Measurements from ENCODE around the gene OCSTAMP.

OCSTAMP gene

DNA sequence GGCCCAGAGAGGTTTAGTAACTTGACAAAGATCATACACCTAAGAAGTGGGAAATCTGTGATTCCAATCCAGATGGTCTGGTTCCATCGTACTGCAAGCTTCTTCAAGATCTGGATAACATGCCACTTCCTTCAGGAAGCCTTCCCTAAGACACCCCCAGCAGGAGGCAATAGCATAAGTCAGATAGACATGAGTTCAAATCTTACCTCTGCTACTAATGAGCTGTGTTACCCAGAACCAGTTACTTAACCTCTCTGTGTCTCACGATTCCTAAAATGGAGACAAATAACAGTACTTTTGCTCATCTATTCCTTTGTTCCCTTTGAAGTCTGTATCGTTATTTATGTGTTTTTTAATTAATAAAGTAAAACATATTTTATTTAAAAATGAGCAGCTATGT is 22.3 kb upstream of the OCSTAMP start:
- DNase-seq, result no peak

DNA sequence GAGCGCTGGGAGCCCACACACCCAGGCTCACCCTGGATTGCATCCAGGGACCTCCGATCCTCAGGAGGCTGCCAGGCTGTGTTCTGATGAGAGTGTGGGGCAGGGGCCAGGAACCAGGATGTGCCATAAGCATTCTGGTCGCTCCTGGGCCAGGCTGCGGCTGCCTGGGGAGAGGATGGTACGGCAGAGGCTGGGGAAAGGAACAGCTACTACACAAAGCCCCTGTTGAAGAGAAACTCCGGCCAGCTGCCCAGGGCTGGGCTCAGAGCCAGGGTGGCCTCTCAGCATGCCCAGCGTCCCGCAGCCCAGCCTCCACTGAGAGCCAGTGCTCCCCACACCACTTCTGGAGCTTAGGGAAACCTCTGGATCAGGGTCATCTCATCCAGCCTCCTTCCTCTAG is 21.7 kb upstream of the OCSTAMP start:
- no peak for DNase-seq

DNA sequence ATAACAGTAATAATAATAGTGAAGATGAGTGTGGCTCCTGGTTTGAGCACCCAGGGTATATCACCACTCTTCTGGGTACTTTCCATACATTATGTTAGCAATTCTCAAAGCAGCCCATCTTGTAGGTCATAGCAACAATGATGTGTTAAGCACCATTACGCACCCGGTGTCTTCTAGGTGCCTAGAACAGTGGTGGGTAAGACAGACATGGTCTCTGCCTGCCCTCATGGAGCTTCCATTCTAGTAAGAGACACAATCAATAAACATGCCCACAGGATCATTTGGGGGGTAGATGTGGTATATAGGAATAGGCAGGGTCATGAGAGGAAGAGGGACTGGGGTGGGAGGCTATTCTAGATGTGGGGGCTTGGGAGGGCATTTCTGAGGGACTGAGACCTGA is 21.0 kb upstream of the OCSTAMP start:
- DNase-seq, result no peak

DNA sequence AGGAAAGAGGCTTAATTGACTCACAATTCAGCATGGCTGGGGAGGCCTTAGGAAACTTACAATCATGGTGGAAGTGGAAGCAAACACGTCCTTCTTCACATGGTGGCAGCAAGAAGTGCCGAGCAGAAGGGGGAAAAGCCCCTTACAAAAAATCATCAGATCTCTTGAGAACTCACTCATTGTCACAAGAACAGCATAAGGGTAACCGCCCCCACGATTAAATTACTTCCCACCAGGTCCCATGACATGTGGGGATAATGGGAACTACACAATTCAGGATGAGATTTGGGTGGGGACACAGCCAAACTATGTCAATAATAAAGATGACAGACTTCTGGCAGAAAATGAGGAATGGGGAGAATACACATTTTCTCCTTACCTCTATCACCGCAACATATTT is 20.5 kb upstream of the OCSTAMP start:
- no peak for DNase-seq

DNA sequence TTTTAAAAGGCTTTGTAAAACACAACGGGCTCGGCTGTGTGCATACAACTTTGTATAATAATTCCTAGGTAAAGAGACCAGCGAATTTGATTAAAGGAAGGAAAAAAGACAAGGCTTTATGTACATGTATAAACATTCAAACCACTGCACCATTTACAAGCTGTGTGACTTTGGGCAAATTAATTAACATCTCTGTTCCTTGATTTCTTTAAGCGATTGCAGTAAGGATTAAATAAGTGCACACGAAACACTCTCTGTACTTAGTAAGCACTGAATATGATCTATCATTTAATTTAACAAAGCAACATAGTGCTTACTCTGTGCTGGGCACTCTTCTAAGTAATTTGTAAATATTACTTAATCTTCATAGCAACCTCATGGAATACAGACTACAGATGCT is 19.5 kb upstream of the OCSTAMP start:
- DNase-seq, result no peak

DNA sequence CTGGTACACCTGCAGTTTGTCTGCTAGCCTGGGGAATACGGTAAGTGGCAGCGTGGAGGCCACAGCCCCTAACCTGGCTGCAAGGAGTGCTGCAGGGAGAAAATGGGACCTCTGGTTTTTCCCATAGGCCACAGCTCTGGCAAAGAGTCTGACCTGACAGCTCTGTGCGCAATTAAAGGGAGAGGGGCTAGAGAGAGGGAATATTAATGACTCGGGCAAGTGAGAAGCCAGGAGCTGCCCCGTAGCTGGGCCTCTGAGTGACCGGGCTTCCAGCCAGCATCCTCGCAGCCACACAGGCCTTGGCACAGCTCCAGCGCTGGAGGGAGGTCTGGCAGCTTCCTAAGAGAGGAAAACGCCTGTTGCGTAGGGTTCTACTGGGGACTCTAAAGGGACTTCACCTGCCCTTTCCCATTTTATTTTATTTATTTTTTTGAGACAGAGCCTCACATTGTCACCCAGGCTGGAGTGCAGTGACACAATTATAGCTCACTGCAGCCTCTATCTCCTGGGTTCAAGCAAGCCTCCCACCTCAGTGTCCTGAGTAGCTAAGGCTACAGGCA is 18.2 kb upstream of the OCSTAMP start:
- peak; percentile 22 for DNase-seq

DNA sequence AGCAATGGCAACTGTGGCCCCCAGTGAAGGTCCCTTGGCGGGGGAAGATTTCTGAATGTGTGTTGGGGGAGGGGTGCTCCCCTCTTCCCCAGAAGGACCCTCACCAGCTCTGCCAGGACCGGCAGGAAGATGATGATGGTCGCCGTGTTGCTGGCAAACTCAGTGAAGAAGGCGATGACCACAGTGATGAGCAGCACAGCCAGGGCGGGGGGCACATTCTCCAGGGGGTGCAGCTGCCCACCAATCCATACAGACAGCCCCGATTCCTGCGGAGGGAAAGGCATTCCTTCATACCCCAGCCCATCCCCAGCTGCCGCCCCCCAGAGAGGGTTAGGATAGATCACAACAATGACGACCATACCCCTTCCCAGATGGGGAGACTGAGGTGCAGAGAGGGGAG is 15.7 kb upstream of the OCSTAMP start:
- DNase-seq, result no peak

DNA sequence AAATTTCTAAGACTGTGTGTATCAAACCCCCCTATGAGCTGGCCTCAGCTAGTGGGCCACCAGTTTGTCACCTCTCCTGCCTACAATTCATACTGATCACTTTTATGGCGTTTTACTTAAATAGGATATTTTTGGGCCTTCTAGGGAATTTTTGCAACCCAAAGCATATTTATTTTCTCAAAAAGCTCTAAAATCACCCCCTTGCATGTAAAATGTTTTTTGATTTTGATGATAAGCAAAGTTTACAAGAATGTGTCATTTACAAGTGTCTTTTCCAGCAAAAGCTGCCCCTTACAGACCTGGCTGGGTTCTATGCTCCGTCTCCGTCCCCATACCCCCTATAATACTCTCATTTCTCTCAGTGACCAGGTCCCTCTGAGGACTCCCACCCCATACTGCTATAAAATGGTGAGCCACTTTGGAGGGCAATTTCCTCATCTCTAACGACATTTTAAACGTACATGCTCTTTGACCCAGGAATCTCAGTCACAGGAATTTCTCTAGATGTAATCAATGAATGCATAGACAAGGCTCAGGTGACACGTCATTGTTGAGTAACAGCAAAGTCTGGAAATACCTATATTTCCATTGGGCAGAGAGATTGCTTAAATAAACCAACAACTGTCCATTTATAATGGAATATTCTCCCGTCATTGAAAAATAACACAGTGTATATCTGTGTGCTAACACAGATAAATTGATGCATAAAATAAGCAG is 13.9 kb upstream of the OCSTAMP start:
- no peak for DNase-seq

DNA sequence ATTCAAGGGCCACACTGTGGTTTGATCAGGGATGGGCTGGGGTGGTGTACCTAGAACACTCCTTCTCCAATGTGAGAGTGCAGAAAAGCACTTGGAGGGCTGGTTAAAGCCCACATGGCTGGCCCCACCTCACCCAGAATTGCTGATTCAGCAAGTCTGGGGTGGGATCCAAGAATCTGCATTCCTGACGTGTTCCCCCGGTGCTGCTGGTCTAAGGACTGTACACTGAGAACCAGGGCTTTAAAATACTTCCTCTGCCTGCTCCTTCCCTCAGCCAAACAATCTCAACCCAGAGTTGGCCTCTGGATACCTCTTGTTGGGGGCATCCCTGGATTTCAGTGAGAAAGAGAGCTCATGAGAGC is 13.4 kb upstream of the OCSTAMP start:
- DNase-seq, result no peak

DNA sequence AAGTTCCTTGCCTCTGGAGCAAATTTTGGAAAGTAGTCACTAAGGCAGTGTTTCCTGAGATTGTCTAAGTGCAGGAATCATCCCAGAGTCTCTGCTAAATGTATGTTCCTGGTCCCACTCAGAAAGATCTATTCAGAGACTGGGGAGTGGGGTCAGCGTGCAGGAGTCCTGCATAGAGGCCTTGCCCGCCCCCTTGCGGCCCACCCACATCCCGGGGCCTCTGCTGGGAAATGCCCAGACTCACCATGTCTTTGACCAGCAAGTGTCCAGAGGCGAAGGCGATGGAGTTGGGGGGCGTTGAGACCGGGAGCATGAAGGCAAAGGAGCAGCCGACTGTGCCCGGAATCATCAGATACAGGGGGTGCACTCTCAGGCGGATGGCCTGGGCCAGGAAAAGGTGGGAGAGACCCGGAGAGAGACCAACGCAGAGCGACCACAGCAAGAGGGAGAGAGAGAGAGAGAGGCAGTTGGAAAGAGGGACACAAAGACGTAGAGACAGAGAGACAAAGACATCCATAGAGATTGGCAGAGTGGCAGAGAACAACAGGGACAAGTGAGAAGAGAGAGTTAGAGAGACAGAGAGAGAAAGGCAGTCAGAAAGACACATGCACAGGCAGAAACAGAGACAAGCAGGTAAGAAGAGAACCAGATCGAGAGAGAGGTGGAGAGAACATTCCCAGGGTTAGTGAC is 12.9 kb upstream of the OCSTAMP start:
- no peak for DNase-seq

DNA sequence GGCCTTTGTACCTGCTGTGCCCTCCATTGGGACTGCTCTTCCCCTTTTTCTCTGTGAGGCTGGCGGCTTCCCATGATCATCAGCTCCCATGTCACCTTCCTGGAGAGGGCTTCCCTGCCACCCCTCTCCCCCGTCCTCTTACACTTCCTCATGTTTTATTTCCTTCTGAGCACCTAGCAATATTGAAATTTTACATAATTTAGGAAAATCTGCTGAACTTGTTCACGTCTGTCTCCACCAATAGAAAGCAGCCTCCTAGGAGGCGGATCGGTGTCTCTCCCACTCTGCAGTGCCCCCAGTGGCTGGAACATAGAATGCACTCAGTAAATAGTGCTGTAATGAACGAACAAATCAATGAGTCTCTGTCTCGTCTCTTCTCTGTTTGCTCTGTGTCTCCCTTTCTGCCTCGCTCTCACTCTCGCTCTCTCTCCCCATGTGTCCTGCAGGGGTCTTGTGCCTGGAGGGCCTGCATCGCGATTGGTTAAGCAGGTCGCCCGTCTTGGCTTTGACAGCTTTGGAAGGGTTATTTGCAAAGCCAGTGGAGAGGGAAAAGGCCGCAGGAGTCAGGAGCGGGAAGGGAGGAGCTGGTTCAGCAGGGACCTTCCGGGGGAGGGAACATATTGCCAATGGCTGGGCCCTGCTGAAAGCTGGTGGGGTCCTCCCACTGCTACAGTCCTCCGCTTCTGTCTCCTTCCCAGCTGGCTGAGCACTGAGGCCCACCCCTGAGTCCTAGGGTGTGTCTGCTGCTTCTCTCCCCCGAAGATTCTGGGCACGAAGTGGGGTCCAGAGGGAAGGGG is 12.1 kb upstream of the OCSTAMP start:
- peak; percentile 49 for DNase-seq

DNA sequence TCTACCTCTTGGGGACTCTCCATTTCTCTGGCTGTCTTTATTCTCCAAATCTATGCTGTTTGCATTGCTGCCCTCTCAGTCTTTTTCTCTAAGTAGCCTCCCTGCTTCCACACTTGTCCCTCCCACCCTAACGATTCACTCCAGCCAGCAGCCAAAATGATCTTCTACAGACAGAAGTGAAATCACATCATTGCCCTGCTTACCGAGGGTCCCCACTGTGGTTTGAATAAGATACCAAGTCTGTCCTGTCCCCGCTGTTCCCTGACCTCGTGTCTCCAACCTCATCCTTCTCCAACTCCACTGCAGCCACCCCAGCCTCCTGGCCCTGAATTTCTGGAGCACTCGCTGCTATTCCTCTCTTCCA is 11.5 kb upstream of the OCSTAMP start:
- no peak for DNase-seq

DNA sequence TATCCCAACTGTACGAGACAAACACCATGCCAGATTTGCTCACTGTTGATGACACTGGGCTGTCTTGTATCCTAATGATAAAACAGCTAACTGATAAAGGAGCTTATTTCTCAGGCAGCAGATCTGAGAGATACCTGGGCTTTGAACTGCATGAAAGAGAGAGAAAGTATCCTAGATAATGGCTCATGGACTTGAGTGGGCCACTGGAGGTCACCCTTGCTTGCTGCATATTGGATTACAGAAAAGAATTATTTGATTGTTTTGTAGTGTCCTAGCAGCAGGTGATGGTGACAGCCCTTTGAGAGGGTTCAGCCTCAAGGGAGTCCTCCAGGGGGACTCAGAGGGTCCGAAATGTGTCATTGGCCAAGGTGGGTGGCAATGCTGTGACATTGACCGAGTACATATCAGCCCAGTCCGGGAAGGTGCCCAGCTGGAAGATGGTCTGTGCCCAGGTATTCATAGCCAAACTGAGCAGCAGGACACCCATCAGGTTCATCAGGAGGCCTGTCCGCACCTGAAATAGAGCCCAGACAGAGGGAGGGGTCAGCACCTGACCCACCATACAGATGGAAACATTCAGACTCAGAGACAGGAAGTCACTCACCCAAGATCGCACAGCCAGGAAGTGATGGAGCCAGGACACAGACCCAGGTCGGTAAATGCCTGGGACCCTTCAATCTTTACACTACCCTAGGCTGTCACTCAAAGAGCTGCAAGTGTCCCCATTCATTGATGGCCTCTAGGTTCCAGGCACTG is 9.4 kb upstream of the OCSTAMP start:
- no peak for DNase-seq

DNA sequence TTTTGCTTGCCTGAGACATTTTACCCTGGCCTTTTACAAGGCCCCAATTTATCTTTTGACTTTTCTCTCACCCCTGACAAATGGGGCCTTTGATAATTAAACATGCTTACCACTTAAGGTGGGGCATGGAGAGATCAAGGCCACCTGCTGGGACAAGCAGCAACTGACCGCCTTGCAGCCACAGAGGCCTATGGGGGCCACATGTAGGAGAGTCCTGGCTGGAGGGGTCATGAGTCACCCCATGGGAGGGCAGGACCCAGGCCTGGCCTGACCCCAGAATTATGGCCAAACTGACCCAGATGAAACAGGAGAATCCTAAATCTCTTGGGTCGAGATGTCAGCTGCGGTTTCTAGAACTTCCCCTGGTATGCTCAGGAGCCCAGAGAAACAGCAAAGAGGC is 8.5 kb upstream of the OCSTAMP start:
- no peak for DNase-seq

DNA sequence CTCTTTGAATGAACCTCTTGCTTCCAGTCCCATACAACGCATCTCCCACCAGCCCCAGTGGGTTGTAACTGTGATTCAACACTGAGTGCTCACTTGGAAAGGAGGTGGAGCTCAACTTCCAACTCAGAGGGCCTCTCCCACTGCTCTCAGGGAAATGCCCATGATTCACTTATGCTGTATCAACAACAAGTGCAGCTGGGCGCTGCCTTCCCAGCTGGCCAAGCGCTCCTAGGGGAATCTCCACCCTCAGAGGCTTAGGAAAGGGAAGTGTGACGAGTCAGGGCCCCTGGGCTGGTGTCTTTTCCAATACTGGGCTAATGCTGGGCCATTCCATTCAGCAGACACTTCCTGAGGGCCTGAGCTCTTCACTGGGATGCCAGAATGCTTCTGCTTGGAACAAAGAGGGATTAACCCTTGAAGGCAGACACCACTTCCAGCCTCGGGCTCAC is 8.1 kb upstream of the OCSTAMP start:
- DNase-seq, result no peak

DNA sequence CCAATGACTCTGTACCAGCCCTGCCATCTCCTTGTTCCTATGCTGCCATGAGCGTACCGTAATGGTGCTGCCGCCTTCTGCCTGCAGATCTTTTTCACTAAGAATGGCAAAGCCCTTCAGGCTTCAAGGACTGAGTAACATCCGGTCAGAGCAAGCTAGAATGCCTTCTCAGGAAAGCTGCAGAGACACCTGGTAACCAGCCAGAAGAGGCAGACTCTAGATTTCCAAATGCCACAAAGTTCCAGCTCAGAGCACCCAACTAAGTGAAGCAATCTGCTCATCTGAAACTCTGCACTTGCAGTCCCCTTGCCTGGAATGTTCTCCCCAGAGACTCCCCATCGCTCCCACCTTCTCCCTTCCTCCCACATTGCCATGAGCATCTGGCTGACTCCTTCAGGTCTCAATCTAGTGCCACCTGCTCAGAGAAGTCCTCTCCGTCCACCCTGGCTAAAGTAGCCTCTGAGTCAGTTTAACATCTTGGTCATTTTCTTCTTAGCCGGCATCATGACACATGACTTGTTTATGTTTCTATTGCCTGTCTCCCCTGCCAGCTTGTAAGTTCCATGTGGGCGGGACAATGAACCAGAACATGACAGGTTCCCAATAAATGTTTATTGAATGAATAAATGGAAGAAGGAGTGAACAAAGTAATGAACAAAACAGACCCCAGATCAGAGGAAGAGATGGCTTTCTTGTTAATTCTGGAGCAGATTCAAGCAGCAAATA is 6.9 kb upstream of the OCSTAMP start:
- no peak for DNase-seq

DNA sequence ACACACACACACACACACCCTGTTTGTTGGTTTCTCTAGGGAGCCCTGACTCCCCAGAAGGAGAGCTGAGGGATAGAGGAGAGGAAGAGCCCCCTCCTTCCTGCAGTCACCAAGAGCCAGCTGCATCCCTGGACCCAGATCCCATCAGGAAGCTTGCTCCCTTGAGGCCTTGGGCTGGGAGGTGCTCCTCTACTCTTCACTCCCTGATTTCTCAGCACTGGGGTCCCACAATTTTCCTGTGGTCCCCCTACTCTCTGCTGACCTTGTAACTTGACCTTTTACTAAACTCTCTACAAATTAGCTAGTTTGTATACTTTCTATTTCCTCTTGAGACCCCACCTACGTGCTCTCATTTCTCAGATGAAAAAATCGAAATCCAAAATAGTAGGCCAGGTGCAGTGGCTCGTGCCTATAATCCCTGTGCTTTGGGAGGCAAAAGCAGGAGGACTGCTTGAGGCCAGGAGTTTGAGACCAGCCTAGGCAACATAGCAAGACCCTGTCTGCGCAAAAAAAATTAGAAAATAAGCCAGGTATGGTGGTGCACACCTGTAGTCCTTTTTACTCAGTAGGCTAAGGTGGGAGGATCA is 5.0 kb upstream of the OCSTAMP start:
- DNase-seq, result no peak

DNA sequence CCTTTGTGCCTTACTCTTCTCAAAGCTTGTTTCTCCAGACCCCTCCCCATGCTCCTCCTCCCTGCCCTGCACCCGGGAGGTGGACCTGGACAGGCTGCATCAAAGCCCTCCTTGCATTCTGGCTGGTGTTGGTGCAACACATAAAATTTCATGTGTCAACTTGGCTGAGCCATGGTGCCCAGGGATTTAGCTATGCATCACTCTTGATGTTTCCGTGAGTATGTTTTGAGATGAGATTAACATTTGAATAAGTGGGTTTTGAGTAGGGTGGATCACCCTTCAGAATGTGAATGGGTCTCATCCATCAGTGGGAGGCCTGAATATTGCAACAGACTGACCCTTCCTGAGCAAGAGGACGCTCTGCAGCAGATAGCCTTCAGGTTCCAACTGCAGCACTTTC is 4.4 kb upstream of the OCSTAMP start:
- DNase-seq, result no peak

DNA sequence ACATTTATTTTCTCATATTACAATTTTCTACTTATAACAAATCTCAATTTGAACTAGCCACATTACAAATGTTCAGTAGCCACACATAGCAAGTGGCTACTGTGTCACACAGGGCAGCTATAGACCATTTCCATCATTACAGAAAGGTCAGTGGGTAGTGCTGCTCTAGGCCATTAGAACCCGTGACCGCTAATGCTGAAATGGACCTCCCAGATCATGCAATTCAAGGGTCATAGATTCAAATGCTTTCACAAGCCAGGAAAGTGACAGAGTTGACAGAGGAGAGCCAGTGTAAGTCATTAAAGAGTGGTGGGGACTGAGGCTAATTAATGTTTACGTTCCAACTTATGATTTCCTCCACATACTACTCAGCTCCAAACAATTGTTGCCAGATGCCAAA is 3.5 kb upstream of the OCSTAMP start:
- no peak for DNase-seq

DNA sequence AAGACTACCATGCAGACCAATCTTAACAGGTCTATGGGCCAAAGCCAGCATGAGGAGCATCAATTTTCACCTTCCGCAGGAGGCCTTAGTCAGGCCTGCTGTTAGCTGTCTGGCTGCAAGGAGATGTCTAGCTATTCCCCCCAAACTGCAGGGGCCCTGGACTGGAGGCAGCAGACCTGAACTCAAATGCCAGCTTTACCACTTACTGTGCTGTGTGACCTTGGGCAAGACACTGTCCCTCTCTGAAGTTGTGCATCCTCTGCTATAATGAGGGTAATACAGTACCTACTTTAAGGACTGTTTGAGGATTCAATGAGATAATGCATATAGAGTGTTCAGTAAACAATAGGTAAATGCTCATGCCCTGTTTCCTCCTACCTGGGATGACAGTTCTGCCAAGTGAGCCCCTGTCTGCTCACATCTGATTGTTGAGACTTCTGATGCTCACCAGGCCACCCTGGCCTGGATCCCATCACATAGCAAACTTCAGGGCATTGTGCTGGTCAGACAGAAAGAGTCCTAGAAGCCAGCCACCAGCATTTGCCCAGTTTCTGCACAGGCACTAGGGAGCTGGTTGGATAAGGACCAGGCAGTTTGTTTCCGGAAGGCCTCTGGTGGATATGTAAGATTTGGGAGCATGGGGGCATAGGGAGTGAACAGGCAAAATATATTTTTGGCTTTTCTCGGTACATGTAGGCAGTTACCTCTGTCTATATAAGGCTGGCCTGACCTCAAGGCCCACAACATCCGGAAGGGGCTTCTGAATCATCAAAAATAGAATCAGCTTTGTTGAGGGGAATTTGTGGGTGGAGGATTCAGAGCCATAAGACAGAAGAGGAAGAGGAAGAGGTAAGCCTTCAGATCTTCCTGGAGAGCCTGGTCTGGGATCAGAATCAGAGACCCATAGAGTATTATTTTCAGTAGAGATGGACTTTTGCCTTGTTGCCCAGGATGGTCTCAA is 2.3 kb upstream of the OCSTAMP start:
- DNase-seq, result no peak

All from NCI-H146 (cell line).